HepG2 (cell line): ENCODE measurements around the gene CEBPG. TPM values are rescaled to one million over a fixed set of nuclear protein-coding genes. Genes with fewer than 3 reads are reported as not detected.

Experiments used
- KDM6A ChIP-seq: IDR thresholded peaks from 2 replicates; pipeline ENCODE4 v1.6.1; 2016; ENCODE audit warnings: low read depth
- STAG1 ChIP-seq: sonication (generic); formaldehyde crosslinking; IDR thresholded peaks from 2 replicates; pipeline ENCODE4 v1.4.0; 2020; ENCODE audit warnings: missing genetic modification reagents
- ZBTB20 ChIP-seq: sonication (generic); formaldehyde crosslinking; IDR thresholded peaks from 2 replicates; pipeline ENCODE4 v1.8.1; 2023; ENCODE audit warnings: missing genetic modification reagents, low read depth, mild to moderate bottlenecking, borderline replicate concordance
- ZFP1 ChIP-seq: IDR thresholded peaks from 2 replicates; pipeline ENCODE4 v1.6.1; 2016
- ZNF235 ChIP-seq: sonication (generic); formaldehyde crosslinking; IDR thresholded peaks from 2 replicates; pipeline ENCODE4 v1.8.1; 2023; ENCODE audit warnings: mild to moderate bottlenecking, missing genetic modification reagents, borderline replicate concordance
- ZNF660 ChIP-seq: sonication (generic); formaldehyde crosslinking; IDR thresholded peaks from 2 replicates; pipeline ENCODE4 v1.5.1; 2020; ENCODE audit warnings: mild to moderate bottlenecking, low read depth, missing genetic modification reagents, borderline replicate concordance
- polyA plus RNA-seq, 8 experiments: library from polyadenylated mRNA; depleted of rRNA in 3 of 8; stranded (reverse) in 7 of 8; unstranded in 1 of 8; fragments of >200 nt; fragmentation: Illumina TruSeq in 4 of 8; extraction: Trizol in 4 of 8; gene quantifications; 2 replicates each; pipeline versions ENCODE4 v1.2.1 to v1.2.3, GENCODE V29; 2011 to 2016; ENCODE audit warnings: low read depth in 4 of 8, missing spikeins in 1 of 8, mixed read lengths in 1 of 8; ENCODE audit not compliant: insufficient read depth in 1 of 8
- total RNA-seq, 5 experiments: library from RNA; depleted of rRNA; stranded (reverse); fragments of >200 nt; fragmentation: Illumina TruSeq; extraction: Trizol; gene quantifications; 2 replicates each; pipeline ENCODE4 v1.2.3, GENCODE V29; 2016; ENCODE audit warnings: low read depth in 1 of 5
- TF ChIP-seq, protein P1 (sequence below): sonication (generic); formaldehyde crosslinking; IDR thresholded peaks from 2 replicates; pipeline ENCODE4 v1.4.0; 2020; ENCODE audit warnings: missing genetic modification reagents
- TF ChIP-seq, protein P2 (sequence below): sonication (generic); formaldehyde crosslinking; IDR thresholded peaks from 2 replicates; pipeline ENCODE4 v1.4.0; 2020; ENCODE audit warnings: mild to moderate bottlenecking, missing genetic modification reagents
- TF ChIP-seq, protein P3 (sequence below): sonication (generic); formaldehyde crosslinking; IDR thresholded peaks from 2 replicates; pipeline ENCODE4 v1.4.0; 2020; ENCODE audit warnings: missing genetic modification reagents
- TF ChIP-seq, protein P4 (sequence below): sonication (generic); formaldehyde crosslinking; IDR thresholded peaks from 2 replicates; pipeline ENCODE4 v1.5.1; 2020; ENCODE audit warnings: missing genetic modification reagents, mild to moderate bottlenecking, borderline replicate concordance

The CEBPG gene
- total and polyA plus RNA-seq, 2 of the 13 experiments (the other 11 are each of a cell fraction or from before 2014, with no cell fraction given): 25.7 to 34.3 TPM

DNA sequence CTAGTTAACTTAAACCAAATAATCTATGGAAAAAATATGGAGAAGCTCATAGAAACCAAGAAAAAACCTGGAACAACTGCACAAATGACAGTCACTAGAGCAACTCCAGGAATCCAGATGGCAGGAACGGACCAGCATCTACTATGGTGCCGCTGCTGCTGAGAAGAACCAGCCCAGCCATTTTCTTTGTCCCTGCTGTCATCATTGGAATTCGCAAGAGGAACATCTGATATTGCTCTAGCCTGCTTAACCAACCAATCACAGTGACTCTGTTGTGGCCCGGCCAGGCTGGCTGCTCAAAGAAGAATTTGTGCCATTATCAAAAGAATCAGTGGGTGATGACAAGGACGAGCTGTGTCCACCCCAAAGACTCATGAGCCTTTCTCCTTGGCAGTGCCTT lies 38.1 kb upstream of the CEBPG start (continued):
- TF ChIP-seq, protein P1, sequence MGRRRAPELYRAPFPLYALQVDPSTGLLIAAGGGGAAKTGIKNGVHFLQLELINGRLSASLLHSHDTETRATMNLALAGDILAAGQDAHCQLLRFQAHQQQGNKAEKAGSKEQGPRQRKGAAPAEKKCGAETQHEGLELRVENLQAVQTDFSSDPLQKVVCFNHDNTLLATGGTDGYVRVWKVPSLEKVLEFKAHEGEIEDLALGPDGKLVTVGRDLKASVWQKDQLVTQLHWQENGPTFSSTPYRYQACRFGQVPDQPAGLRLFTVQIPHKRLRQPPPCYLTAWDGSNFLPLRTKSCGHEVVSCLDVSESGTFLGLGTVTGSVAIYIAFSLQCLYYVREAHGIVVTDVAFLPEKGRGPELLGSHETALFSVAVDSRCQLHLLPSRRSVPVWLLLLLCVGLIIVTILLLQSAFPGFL: no peak
- TF ChIP-seq KDM6A (CRISPR knock-in tag) (no peak), ZNF235 (CRISPR knock-in tag) (no peak), ZBTB20 (CRISPR knock-in tag) (no peak), STAG1 (no peak), ZNF660 (CRISPR knock-in tag) (no peak), ZFP1 (CRISPR knock-in tag) (no peak)
- TF ChIP-seq, protein P2, sequence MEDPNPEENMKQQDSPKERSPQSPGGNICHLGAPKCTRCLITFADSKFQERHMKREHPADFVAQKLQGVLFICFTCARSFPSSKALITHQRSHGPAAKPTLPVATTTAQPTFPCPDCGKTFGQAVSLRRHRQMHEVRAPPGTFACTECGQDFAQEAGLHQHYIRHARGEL (CRISPR knock-in tag): no peak
- TF ChIP-seq, protein P3, sequence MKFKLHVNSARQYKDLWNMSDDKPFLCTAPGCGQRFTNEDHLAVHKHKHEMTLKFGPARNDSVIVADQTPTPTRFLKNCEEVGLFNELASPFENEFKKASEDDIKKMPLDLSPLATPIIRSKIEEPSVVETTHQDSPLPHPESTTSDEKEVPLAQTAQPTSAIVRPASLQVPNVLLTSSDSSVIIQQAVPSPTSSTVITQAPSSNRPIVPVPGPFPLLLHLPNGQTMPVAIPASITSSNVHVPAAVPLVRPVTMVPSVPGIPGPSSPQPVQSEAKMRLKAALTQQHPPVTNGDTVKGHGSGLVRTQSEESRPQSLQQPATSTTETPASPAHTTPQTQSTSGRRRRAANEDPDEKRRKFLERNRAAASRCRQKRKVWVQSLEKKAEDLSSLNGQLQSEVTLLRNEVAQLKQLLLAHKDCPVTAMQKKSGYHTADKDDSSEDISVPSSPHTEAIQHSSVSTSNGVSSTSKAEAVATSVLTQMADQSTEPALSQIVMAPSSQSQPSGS (CRISPR knock-in tag): no peak
- TF ChIP-seq, protein P4, sequence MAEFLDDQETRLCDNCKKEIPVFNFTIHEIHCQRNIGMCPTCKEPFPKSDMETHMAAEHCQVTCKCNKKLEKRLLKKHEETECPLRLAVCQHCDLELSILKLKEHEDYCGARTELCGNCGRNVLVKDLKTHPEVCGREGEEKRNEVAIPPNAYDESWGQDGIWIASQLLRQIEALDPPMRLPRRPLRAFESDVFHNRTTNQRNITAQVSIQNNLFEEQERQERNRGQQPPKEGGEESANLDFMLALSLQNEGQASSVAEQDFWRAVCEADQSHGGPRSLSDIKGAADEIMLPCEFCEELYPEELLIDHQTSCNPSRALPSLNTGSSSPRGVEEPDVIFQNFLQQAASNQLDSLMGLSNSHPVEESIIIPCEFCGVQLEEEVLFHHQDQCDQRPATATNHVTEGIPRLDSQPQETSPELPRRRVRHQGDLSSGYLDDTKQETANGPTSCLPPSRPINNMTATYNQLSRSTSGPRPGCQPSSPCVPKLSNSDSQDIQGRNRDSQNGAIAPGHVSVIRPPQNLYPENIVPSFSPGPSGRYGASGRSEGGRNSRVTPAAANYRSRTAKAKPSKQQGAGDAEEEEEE (CRISPR knock-in tag): no peak
